HEK293T (cell line): Measurements from ENCODE around the gene TBL1XR1.
"Not testable (repeated sequence)": the region's sequence is repeated elsewhere in the genome, so short reads cannot be mapped to it uniquely, and the experiment has no call there.

Experiments
- BHLHE40 ChIP-seq: fragments of 450-650 bp; IDR thresholded peaks from 2 replicates; pipeline ENCODE4 v1.6.1; 2016; ENCODE audit warnings: mild to moderate bottlenecking, moderate library complexity, borderline replicate concordance
- SP1 ChIP-seq: fragments of 450-650 bp; IDR thresholded peaks from 2 replicates; pipeline ENCODE4 v1.6.1; 2017
- TARDBP ChIP-seq: fragments of 450-650 bp; IDR thresholded peaks from 2 replicates; pipeline ENCODE4 v1.6.1; 2016
- ZNF384 ChIP-seq: fragments of 450-650 bp; IDR thresholded peaks from 2 replicates; pipeline ENCODE4 v1.6.1; 2016

- TF ChIP-seq SP1, BHLHE40, ZNF384, TARDBP: not testable (repeated sequence)
Measured at GRCh38 chr3:177000159-177000558, 197.1 kb downstream of the TBL1XR1 start.
